ENCODE results near the gene FBXO4.

Gene FBXO4

GRCh38 chr5:41985945-41986695 is 61.0 kb downstream of the FBXO4 start:
- no peak for DNase-seq
